ENCODE results near the gene RNF213.
"Not testable (repeated sequence)": the region's sequence is repeated elsewhere in the genome, so short reads cannot be mapped to it uniquely, and the experiment has no call there.

RNF213 gene

DNA sequence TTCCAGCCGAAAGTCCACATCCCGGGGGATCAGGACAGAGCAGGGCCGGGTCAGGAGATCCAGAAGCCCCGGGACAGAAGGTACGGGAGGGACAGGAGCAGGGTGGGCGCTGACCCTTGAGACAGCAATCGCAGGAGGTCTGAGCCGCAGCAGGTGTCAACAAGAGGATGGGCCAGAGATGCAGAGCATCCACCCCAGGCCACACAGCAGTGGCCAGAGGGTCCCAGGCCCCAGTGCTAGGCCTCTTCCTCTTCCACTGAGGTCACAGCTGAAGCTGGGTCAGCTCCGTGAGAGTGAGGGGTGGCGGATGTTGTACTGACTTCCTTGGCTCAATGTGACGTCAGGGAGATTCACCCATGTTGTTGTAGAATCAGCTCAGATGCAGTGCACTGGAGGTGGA is 8.7 kb upstream of the RNF213 start:
- no peak for DNase-seq (ENCODE audit: low read depth)
- no peak overlapping the region for H3K4me3 ChIP-seq (ENCODE audit: low read depth, low read length)
- TF ChIP-seq, protein P1, sequence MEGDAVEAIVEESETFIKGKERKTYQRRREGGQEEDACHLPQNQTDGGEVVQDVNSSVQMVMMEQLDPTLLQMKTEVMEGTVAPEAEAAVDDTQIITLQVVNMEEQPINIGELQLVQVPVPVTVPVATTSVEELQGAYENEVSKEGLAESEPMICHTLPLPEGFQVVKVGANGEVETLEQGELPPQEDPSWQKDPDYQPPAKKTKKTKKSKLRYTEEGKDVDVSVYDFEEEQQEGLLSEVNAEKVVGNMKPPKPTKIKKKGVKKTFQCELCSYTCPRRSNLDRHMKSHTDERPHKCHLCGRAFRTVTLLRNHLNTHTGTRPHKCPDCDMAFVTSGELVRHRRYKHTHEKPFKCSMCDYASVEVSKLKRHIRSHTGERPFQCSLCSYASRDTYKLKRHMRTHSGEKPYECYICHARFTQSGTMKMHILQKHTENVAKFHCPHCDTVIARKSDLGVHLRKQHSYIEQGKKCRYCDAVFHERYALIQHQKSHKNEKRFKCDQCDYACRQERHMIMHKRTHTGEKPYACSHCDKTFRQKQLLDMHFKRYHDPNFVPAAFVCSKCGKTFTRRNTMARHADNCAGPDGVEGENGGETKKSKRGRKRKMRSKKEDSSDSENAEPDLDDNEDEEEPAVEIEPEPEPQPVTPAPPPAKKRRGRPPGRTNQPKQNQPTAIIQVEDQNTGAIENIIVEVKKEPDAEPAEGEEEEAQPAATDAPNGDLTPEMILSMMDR (IDR thresholded peaks at IDR 0.05; ENCODE audit: low read depth, low read length) = no peak
- no peak for TF ChIP-seq POLR2A (IDR thresholded peaks at IDR 0.05; ENCODE audit: extremely low read depth, insufficient read length)
- TF ChIP-seq, protein P2, sequence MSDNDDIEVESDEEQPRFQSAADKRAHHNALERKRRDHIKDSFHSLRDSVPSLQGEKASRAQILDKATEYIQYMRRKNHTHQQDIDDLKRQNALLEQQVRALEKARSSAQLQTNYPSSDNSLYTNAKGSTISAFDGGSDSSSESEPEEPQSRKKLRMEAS (IDR thresholded peaks at IDR 0.05; ENCODE audit: low read depth, low read length) = no peak
- TF ChIP-seq MYC (IDR thresholded peaks at IDR 0.05; ENCODE audit: low read depth, low read length) = no peak

DNA sequence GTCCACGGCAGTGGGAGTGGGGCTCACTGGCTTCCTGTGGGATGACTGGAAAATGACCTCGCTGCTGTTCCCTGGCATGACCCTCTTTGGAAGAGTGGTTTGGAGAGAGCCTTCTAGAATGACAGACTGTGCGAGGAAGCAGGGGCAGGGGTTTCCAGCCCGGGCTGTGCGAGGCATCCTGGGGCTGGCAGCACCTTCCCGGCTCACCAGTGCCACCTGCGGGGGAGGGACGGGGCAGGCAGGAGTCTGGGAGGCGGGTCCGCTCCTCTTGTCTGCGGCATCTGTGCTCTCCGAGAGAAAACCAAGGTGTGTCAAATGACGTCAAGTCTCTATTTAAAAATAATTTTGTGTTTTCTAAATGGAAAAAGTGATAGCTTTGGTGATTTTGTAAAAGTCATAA is 7.8 kb upstream of the RNF213 start:
- H3K4me3 ChIP-seq (ENCODE audit: low read depth, low read length) = no peak overlapping the region
- peak; percentile 23 for DNase-seq (ENCODE audit: low read depth)
- TF ChIP-seq, protein P1 (IDR thresholded peaks at IDR 0.05; ENCODE audit: low read depth, low read length) = no peak
- TF ChIP-seq, protein P2 (IDR thresholded peaks at IDR 0.05; ENCODE audit: low read depth, low read length) = no peak

DNA sequence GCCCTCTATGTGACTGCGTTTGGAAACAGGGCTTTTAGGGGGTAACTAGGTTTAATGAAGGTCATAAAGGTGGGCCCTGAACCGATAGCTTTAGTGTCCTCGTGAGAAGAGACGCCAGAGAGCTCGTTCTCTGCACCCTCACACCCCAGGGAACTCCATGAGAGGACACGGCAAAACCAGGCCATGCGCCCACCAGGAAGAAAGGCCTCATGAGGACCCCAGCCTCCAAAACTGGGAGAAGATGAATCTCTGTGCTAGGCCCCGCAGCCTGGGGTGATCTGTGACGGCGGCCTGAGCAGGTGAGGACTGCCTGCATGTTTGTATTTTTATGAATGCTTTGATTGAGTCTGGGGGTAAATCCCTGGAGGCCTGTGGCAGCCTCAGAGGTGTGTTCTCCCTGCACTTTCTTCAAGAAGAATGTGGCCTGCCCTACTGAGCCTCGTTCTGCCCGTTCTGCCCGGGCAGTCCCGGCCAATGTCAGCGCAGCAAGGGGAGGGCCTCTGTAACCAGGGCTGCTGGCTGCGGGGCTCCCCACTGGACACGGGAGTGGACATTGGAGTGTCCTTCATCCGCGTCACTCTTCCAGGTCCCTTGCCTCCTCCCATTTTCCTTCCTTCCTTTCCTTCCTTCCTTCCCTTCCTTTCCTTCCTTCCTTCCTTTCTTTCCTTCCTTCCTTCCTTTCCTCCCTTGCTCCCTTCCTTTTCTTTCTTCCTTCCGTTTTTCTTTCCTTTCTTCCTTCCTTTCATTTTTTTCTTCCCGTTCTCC is 6.8 kb upstream of the RNF213 start:
- H3K4me3 ChIP-seq (ENCODE audit: low read depth, low read length) = no peak overlapping the region
- TF ChIP-seq POLR2A (IDR thresholded peaks at IDR 0.05; ENCODE audit: extremely low read depth, insufficient read length) (no peak), MYC (IDR thresholded peaks at IDR 0.05; ENCODE audit: low read depth, low read length) (no peak)
- TF ChIP-seq, protein P2 (IDR thresholded peaks at IDR 0.05; ENCODE audit: low read depth, low read length) = no peak
- TF ChIP-seq, protein P1 (IDR thresholded peaks at IDR 0.05; ENCODE audit: low read depth, low read length) = no peak
- DNase-seq (ENCODE audit: low read depth) = no peak

DNA sequence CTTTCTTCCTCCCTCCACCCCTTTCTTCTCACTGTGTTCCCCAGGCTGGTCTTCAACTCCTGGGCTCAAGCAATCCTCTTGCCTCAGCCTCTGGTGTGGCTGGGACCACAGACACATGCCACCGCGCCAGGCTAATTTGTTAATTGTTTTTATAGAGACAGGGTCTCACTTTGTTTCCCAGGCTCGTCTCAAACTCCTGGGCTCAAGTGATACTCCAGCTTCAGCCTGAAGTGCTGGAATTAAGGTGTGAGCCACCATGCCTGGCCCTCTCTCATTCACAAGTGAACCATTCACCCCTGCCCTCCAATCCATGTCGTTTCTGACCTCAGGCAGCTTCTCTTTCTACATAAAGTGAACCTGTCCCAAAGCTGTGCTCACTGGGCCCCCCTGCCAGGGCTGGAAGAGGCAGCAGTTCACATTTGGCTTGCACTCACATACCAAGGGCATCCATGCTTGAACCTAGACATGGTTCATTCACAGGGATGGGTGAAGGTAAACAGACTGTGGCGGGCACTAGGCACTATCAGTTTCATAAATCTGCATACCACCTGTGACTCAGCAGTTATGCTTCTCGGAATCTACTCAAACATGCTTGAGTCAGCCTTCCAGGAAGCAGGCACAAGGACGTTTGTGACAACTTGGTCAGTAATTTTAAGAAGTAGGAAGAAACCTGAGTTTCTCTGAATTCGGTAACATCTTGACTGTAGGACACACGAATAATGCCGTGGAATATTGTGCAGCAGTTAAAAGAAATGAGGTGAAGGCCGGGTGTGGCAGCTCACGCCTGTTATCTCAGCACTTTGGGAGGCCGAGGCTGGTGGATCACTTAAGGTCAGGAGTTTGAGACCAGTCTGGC is 6.0 kb upstream of the RNF213 start:
- H3K4me3 ChIP-seq (ENCODE audit: low read depth, low read length) = no peak overlapping the region
- TF ChIP-seq, protein P2 (IDR thresholded peaks at IDR 0.05; ENCODE audit: low read depth, low read length) = peak; percentile 43; the same call in 1 of the 2 replicates
- TF ChIP-seq MYC (IDR thresholded peaks at IDR 0.05; ENCODE audit: low read depth, low read length) = no peak; the same call in 1 of the 2 replicates
- DNase-seq (ENCODE audit: low read depth) = peak; percentile 82

DNA sequence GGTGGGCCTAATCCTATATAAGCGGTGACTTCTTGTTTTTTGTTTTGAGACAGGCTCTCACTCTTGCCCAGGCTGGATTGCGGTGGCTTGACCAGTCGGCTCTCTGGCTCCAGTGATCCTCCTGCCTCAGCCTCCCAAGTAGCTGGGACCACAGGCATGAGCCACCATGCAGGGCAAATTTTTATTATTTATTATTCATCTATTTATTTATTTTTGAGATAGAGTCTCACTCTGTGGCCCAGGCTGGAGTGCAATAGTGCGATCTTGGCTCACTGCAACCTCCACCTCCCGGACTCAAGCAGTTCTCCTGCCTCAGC is 4.7 kb upstream of the RNF213 start:
- no peak for DNase-seq (ENCODE audit: low read depth)
- H3K4me3 ChIP-seq (ENCODE audit: low read depth, low read length) = no peak overlapping the region
- TF ChIP-seq MYC (IDR thresholded peaks at IDR 0.05; ENCODE audit: low read depth, low read length) (no peak), POLR2A (IDR thresholded peaks at IDR 0.05; ENCODE audit: extremely low read depth, insufficient read length) (no peak)
- TF ChIP-seq, protein P2 (IDR thresholded peaks at IDR 0.05; ENCODE audit: low read depth, low read length) = no peak
- TF ChIP-seq, protein P1 (IDR thresholded peaks at IDR 0.05; ENCODE audit: low read depth, low read length) = no peak

DNA sequence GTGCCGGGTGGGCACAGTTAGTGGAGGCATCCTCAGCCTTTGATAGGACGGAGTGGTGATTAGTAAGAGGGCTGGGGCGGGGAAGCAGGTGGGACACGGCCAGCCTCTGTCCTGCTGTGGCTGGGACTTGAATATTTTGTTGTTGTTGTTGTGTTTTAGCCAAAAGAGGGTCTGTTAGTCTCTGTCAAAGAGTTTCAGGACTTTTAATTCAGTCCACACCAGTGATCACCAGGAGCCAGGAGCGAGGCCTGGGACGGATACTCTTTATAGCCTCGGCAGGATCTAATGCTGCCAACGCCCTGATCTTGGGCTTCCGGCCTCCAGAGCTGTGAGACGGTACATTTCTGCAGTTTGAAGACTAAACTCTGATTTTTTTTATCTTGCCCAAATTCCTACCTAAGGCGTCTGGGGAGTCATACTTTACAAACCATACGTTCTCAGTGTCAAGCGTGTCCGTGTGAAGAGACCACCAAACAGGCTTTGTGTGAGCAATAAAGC is 2.9 kb upstream of the RNF213 start:
- no peak overlapping the region for H3K4me3 ChIP-seq (ENCODE audit: low read depth, low read length)
- DNase-seq (ENCODE audit: low read depth) = no peak
- TF ChIP-seq, protein P1 (IDR thresholded peaks at IDR 0.05; ENCODE audit: low read depth, low read length) = no peak
- TF ChIP-seq POLR2A (IDR thresholded peaks at IDR 0.05; ENCODE audit: extremely low read depth, insufficient read length) (no peak), MYC (IDR thresholded peaks at IDR 0.05; ENCODE audit: low read depth, low read length) (no peak)
- TF ChIP-seq, protein P2 (IDR thresholded peaks at IDR 0.05; ENCODE audit: low read depth, low read length) = no peak

DNA sequence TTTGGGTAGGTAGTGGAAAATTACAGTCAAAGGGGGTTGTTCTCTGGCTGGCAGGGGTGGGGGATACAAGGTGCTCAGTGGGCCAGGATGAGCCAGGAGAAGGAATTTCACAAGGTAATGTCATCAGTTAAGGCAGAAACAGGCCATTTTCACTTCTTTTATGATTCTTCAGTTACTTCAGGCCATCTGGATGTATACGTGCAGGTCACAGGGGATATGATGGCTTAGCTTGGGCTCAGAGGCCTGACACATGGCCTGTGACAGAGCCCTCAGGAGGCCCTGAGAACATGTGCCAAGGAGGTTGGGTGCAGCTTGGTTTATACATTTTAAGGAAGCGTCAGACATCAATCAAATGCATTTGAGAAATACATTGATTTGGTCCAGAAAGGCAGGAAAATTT is 2.4 kb upstream of the RNF213 start:
- not testable (repeated sequence) for H3K4me3 ChIP-seq (ENCODE audit: low read depth, low read length); DNase-seq (ENCODE audit: low read depth)

Data from NB4 (cell line).